CD8-positive, alpha-beta memory T cell (primary cell): ENCODE results near the gene ANK2. TPM values are rescaled to one million over a fixed set of nuclear protein-coding genes. Genes with fewer than 3 reads are reported as not detected.

Experiments
- CTCF ChIA-PET: fragments of 350-600 bp; sonication (Branson Sonifier 250); formaldehyde crosslinking; loops from one replicate; lab custom pipeline; 2021; ENCODE audit warnings: antibody characterized with exemption; lab: Charles Lee
- POLR2A ChIA-PET: fragments of 350-600 bp; sonication (Branson Sonifier 250); formaldehyde crosslinking; loops from one replicate; lab custom pipeline; 2021; ENCODE audit warnings: antibody characterized with exemption; lab: Charles Lee
- DNase-seq, 5 donors: peaks; one replicate each; pipeline versions ENCODE4 v3.0.0 to v3.0.0-alpha.2; 2020 to 2022; ENCODE audit warnings: mixed read lengths in 1 of 5
- H3K27ac ChIP-seq: one replicate; pipeline ENCODE4 v1.7.0; 2013; ENCODE audit warnings: low read depth, mild to moderate bottlenecking, low read length, moderate library complexity
- H3K27me3 ChIP-seq: 2 replicates; pipeline ENCODE4 v1.7.0; 2013; ENCODE audit warnings: low read length, mild to moderate bottlenecking; ENCODE audit not compliant: insufficient read depth, poor library complexity, severe bottlenecking
- H3K36me3 ChIP-seq: 2 replicates; pipeline ENCODE4 v1.7.0; 2013; ENCODE audit warnings: mild to moderate bottlenecking, low read length, moderate library complexity; ENCODE audit not compliant: insufficient read depth
- H3K4me1 ChIP-seq: 2 replicates; pipeline ENCODE4 v1.7.0; 2013; ENCODE audit warnings: mild to moderate bottlenecking, low read length, moderate library complexity; ENCODE audit not compliant: insufficient read depth
- H3K4me3 ChIP-seq: 2 replicates; pipeline ENCODE4 v1.7.0; 2013; ENCODE audit warnings: mild to moderate bottlenecking, low read length
- H3K9me3 ChIP-seq: 2 replicates; pipeline ENCODE4 v1.7.0; 2013; ENCODE audit warnings: mild to moderate bottlenecking, low read length
- H3K27ac Mint-ChIP-seq, 8 donors: one replicate each; pipeline ENCODE4 v1.8.0; 2020 to 2021; ENCODE audit warnings: mixed read lengths in 8 of 8, mild to moderate bottlenecking in 6 of 8, inconsistent platforms in 3 of 8, moderate library complexity in 3 of 8
- H3K27me3 Mint-ChIP-seq, 2 donors: one replicate each; pipeline ENCODE4 v1.8.0; 2020 to 2021; ENCODE audit warnings: mixed read lengths in 2 of 2, mild to moderate bottlenecking in 1 of 2, moderate library complexity in 1 of 2
- H3K36me3 Mint-ChIP-seq, 3 donors: one replicate each; pipeline ENCODE4 v1.8.0; 2020 to 2021; ENCODE audit warnings: mixed read lengths in 3 of 3, inconsistent platforms in 1 of 3, mild to moderate bottlenecking in 1 of 3
- H3K4me1 Mint-ChIP-seq, 3 donors: one replicate each; pipeline ENCODE4 v1.8.0; 2020 to 2021; ENCODE audit warnings: mixed read lengths in 3 of 3, inconsistent platforms in 1 of 3, mild to moderate bottlenecking in 1 of 3
- H3K4me3 Mint-ChIP-seq, 7 donors: one replicate each; pipeline ENCODE4 v1.8.0; 2020 to 2021; ENCODE audit warnings: mixed read lengths in 7 of 7, mild to moderate bottlenecking in 6 of 7, moderate library complexity in 4 of 7, inconsistent platforms in 2 of 7
- H3K9me3 Mint-ChIP-seq, 5 donors: one replicate each; pipeline ENCODE4 v1.8.0; 2020 to 2022; ENCODE audit warnings: mixed read lengths in 5 of 5, mild to moderate bottlenecking in 3 of 5, moderate library complexity in 2 of 5, inconsistent platforms in 1 of 5
- polyA plus RNA-seq: library from polyadenylated mRNA; unstranded; fragments of 300-500 nt; fragmentation: Illumina TruSeq; gene quantifications from one replicate; pipeline ENCODE4 v1.2.3, GENCODE V29; 2021
- total RNA-seq, 2 experiments: library from RNA; stranded (reverse); gene quantifications; one replicate each; pipeline ENCODE4 v1.2.3, GENCODE V29; 2021

ANK2 gene
- total and polyA plus RNA-seq, 3 experiments from 2014 or later: 0.26 to 0.80 TPM; not detected in 1

DNA sequence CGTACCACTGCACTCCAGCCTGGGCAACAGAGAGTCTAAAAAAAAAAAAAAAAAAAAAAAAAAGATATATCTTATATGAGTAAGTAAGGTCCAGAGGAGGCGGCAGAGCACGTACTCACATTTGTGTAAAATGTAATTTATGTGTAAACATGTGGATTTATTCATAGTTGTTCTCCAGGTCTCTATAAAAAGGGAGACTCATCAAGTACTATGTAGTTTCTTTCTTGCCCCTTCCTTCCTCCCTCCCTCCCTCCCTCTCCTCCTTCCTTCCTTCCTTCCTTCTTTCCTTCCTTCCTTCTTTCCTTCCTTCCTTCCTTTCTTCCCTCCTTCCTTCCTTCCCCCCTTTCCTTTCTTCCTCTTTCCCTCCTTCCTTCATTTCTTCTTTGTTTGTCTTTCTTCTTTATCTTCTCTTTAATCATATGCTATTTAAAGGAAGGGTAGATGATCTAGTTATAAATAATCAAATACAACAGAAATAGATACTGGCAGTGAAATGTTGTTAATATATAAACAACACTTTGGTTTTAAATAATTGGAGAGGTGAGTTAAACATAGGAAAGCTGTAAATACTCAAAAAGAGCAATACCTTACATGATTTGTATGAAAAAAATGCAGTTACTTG is 344.8 kb downstream of the ANK2 start:
- Mint-ChIP-seq H3K9me3 (peaks cover 0 to 2% (median 0%) of the 10 kb centered on the region in 5 donors), H3K4me3 (no peak overlapping the region), H3K4me1 (no peaks in the 10 kb centered on the region), H3K36me3 (no peaks in the 10 kb centered on the region), H3K27me3 (peaks cover 2 to 4% of the 10 kb centered on the region in 2 donors), H3K27ac (no peak overlapping the region)
- DNase-seq: no peak
- ChIA-PET CTCF (interaction anchor here (1.0 to 3.3 kb wide), 8 partner anchors 10 to 786 kb away, joined by 3 to 24 read pairs (median 4); no protein-coding TSS in a partner anchor), POLR2A (no interaction called here)
- Histone ChIP-seq H3K27ac (no peak overlapping the region), H3K4me3 (no peak overlapping the region), H3K9me3 (no peaks in the 10 kb centered on the region), H3K4me1 (no peaks in the 10 kb centered on the region), H3K27me3 (no peaks in the 10 kb centered on the region), H3K36me3 (no peaks in the 10 kb centered on the region)

- no peak overlapping the region for H3K4me3 Mint-ChIP-seq
- H3K27me3 Mint-ChIP-seq: peaks cover 0 to 4% of the 10 kb centered on the region in 2 donors
- H3K9me3 ChIP-seq: no peaks in the 10 kb centered on the region
- H3K27ac ChIP-seq: no peak overlapping the region
- peak overlapping the region in 1 of 8 donors; percentile 30 for H3K27ac Mint-ChIP-seq
- no peaks in the 10 kb centered on the region for H3K36me3 ChIP-seq
- CTCF ChIA-PET: interaction anchor here (0.8 to 3.3 kb wide), 9 partner anchors 9 to 1264 kb away, joined by 3 to 24 read pairs (median 5); no protein-coding TSS in a partner anchor
- no peaks in the 10 kb centered on the region for H3K4me1 Mint-ChIP-seq
- H3K9me3 Mint-ChIP-seq: no peaks in the 10 kb centered on the region
- H3K4me1 ChIP-seq: no peaks in the 10 kb centered on the region
- peak in 4 of 5 donors; percentile 30 to 62 (median 56) for DNase-seq
- POLR2A ChIA-PET: no interaction called here
- H3K27me3 ChIP-seq: no peaks in the 10 kb centered on the region
- no peak overlapping the region for H3K4me3 ChIP-seq
- H3K36me3 Mint-ChIP-seq: no peaks in the 10 kb centered on the region
Measured at GRCh38 chr4:113394730-113395530, 345.5 kb downstream of the ANK2 start.

DNA sequence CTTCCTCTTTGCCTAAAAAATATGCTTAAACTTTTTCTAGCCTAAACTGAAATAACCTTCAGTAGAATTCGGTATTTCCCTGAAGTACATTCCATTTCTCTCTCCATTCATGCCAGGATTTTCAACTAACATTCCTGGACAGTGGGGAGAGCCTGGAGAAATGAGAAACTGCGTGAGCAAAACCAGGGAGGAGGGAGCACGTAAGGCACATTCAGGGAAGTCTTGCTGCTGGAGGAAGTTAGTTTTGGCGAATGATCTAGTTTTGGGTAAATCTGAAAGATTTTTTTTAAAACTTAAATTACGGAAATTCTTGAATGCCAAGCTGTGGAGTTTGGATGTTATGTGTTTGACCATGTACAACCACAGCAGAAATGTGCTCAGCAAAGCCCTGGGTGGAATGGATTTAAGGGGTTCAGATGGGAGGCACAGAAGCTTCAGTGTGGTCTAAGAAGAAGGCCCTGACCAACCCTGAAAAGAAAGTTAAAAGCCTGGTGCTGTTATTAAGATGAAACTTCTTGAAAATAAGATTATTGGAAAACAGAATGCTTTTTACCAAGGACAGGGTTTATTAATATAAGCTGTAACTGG is 347.8 kb downstream of the ANK2 start:
- Histone ChIP-seq H3K36me3 (no peaks in the 10 kb centered on the region), H3K9me3 (no peaks in the 10 kb centered on the region), H3K27me3 (no peaks in the 10 kb centered on the region), H3K4me3 (no peak overlapping the region), H3K4me1 (no peaks in the 10 kb centered on the region), H3K27ac (no peak overlapping the region)
- Mint-ChIP-seq H3K4me1 (no peaks in the 10 kb centered on the region), H3K27me3 (peaks cover 2 to 4% of the 10 kb centered on the region in 2 donors), H3K9me3 (no peaks in the 10 kb centered on the region), H3K4me3 (no peak overlapping the region), H3K36me3 (no peaks in the 10 kb centered on the region), H3K27ac (no peak overlapping the region)
- ChIA-PET POLR2A (interaction anchor here (0.6 kb wide), 1 partner anchor 1896 kb away, joined by 3 read pairs; no protein-coding TSS in a partner anchor), CTCF (interaction anchor here (1.2 to 3.3 kb wide), 2 partner anchors 18 to 674 kb away, joined by 3 to 24 read pairs; no protein-coding TSS in a partner anchor)
- DNase-seq: no peak

DNA sequence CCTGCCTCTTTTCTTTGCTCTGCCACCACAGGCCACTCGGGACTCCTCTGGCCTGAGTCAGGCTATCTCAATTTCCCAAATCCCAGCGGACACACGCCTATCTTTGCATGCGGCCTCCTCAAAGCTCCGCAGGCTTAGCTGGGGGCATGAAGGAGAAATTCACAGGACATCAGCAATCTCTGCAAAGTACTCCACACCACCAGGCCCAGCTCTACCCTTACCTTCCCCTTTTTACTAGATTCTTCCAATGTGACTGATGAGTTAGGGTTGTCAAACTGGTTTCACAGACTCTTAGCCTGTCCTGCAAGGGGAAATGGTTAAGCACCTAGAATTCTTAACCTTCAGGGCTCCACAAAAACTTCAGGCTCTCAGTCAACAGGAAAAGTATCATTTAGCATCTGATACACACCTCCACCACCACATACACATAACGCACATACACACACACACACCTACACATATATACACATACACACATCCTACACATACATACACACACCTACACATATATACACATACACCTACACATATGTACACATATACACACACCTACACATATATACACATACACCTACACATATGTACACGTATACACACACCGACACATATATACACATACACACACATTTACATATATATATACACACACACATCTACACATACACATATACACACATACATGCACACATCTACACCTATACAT is 349.1 kb downstream of the ANK2 start:
- H3K27ac Mint-ChIP-seq: no peak overlapping the region
- ChIA-PET CTCF (interaction anchor here (1.2 kb wide), 1 partner anchor 19 kb away, joined by 3 read pairs; no protein-coding TSS in a partner anchor), POLR2A (no interaction called here)
- H3K4me1 ChIP-seq: no peaks in the 10 kb centered on the region
- no peaks in the 10 kb centered on the region for H3K4me1 Mint-ChIP-seq
- H3K9me3 Mint-ChIP-seq: no peaks in the 10 kb centered on the region
- no peak overlapping the region for H3K27ac ChIP-seq
- H3K4me3 Mint-ChIP-seq: no peak overlapping the region
- no peak overlapping the region for H3K4me3 ChIP-seq
- H3K36me3 Mint-ChIP-seq: no peaks in the 10 kb centered on the region
- H3K36me3 ChIP-seq: no peaks in the 10 kb centered on the region
- peaks cover 0 to 2% of the 10 kb centered on the region in 2 donors for H3K27me3 Mint-ChIP-seq
- no peaks in the 10 kb centered on the region for H3K9me3 ChIP-seq
- no peaks in the 10 kb centered on the region for H3K27me3 ChIP-seq
- DNase-seq: no peak

DNA sequence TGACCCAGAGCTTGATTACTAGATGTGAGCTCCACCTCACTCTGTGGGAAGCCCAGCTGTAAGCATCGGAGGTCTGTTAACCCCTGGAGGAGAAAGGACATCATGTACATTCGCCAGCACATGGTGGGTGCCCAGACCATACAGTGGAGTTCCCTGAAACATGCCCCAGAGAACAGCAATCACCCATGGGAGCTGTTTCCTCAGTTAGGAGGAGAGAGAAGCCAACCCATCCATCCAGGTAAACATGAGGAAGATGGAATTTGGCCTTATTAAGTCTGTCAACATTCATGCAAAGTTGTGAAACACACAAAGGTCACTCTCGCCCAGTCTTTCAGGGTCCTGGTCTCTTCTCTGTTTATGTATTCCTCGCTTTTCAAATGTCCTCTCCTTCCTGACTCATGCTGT is 354.7 kb downstream of the ANK2 start:
- Histone ChIP-seq H3K9me3 (no peaks in the 10 kb centered on the region), H3K27me3 (no peaks in the 10 kb centered on the region), H3K4me1 (no peaks in the 10 kb centered on the region), H3K4me3 (no peak overlapping the region), H3K27ac (no peak overlapping the region), H3K36me3 (no peaks in the 10 kb centered on the region)
- Mint-ChIP-seq H3K27me3 (peaks cover 0 to 3% of the 10 kb centered on the region in 2 donors), H3K27ac (no peak overlapping the region), H3K4me3 (no peak overlapping the region), H3K36me3 (no peaks in the 10 kb centered on the region), H3K9me3 (no peaks in the 10 kb centered on the region), H3K4me1 (no peaks in the 10 kb centered on the region)
- ChIA-PET POLR2A (no interaction called here), CTCF (interaction anchor here (1.2 to 1.4 kb wide), 2 partner anchors 9 to 776 kb away, joined by 3 to 7 read pairs; no protein-coding TSS in a partner anchor)
- DNase-seq: no peak

DNA sequence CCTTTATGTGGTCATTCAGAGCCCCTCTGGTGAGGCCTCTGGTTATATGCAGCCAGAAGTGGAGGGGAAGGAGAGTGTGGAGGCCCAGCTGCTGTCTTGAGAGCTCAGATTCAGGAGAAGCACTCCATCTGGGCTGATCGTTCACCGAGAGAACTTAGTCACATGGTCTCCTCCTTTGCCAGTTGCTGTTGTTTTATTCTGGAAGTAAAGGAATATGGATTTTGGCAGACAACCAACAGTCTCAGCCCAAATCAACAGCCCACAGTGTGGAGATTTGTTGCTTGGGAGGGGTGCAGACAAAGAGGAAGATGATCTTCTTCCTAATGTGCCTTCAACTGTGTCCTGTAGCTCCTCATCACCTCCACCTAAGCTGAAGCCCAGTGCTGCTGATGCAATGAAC is 355.4 kb downstream of the ANK2 start:
- no peaks in the 10 kb centered on the region for H3K9me3 ChIP-seq
- no peak overlapping the region for H3K27ac ChIP-seq
- no peaks in the 10 kb centered on the region for H3K4me1 ChIP-seq
- no peaks in the 10 kb centered on the region for H3K4me1 Mint-ChIP-seq
- peaks cover 0 to 7% of the 10 kb centered on the region in 2 donors for H3K27me3 Mint-ChIP-seq
- no peaks in the 10 kb centered on the region for H3K36me3 ChIP-seq
- H3K36me3 Mint-ChIP-seq: no peaks in the 10 kb centered on the region
- ChIA-PET CTCF (interaction anchor here (1.2 kb wide), 1 partner anchor 10 kb away, joined by 7 read pairs; no protein-coding TSS in a partner anchor), POLR2A (no interaction called here)
- no peak overlapping the region for H3K4me3 Mint-ChIP-seq
- no peaks in the 10 kb centered on the region for H3K27me3 ChIP-seq
- H3K27ac Mint-ChIP-seq: no peak overlapping the region
- no peaks in the 10 kb centered on the region for H3K9me3 Mint-ChIP-seq
- no peak for DNase-seq
- no peak overlapping the region for H3K4me3 ChIP-seq

- Histone ChIP-seq H3K36me3 (no peaks in the 10 kb centered on the region), H3K4me1 (no peaks in the 10 kb centered on the region), H3K4me3 (no peak overlapping the region), H3K9me3 (no peaks in the 10 kb centered on the region), H3K27ac (no peak overlapping the region), H3K27me3 (no peaks in the 10 kb centered on the region)
- CTCF ChIA-PET: no interaction called here
- POLR2A ChIA-PET: no interaction called here
- no peak for DNase-seq
- H3K4me3 Mint-ChIP-seq: no peak overlapping the region
- no peaks in the 10 kb centered on the region for H3K4me1 Mint-ChIP-seq
- peak overlapping the region in 1 of 8 donors; percentile 47 for H3K27ac Mint-ChIP-seq
- H3K9me3 Mint-ChIP-seq: no peaks in the 10 kb centered on the region
- H3K27me3 Mint-ChIP-seq: peaks cover 0 to 7% of the 10 kb centered on the region in 2 donors
- no peaks in the 10 kb centered on the region for H3K36me3 Mint-ChIP-seq
Measured at GRCh38 chr4:113405874-113406722, 356.6 kb downstream of the ANK2 start.
